DOHH2 (cell line): ENCODE results near the gene CD300H.

ENCODE experiments used
- H3F3A ChIP-seq: fragments of 200-600 bp; sonication (generic), shearing (Covaris generic); 2 replicates; pipeline ENCODE4 v1.6.0; 2016; ENCODE audit warnings: antibody characterized with exemption, mild to moderate bottlenecking; ENCODE audit not compliant: control insufficient read depth, insufficient read depth
- H3K27ac ChIP-seq: fragments of 200-600 bp; sonication (generic); 2 replicates; pipeline ENCODE4 v1.5.1; 2014; ENCODE audit warnings: low read depth, mild to moderate bottlenecking, low read length, moderate library complexity
- H3K27me3 ChIP-seq: fragments of 200-600 bp; sonication (generic); 2 replicates; pipeline ENCODE4 v1.6.1; 2014; ENCODE audit warnings: mild to moderate bottlenecking, low read length, mixed read lengths; ENCODE audit not compliant: control insufficient read depth
- H3K36me3 ChIP-seq: fragments of 200-600 bp; sonication (generic); 2 replicates; pipeline ENCODE4 v1.6.1; 2014; ENCODE audit warnings: mild to moderate bottlenecking, low read length, moderate library complexity, mixed read lengths; ENCODE audit not compliant: control insufficient read depth
- H3K4me1 ChIP-seq: fragments of 200-600 bp; sonication (generic); 2 replicates; pipeline ENCODE4 v1.6.1; 2014; ENCODE audit warnings: mild to moderate bottlenecking, low read length, mixed read lengths; ENCODE audit not compliant: control insufficient read depth
- H3K4me2 ChIP-seq: fragments of 200-600 bp; sonication (generic); 2 replicates; pipeline ENCODE4 v1.6.0; 2014; ENCODE audit warnings: mild to moderate bottlenecking, low read length, moderate library complexity
- H3K4me3 ChIP-seq: fragments of 200-600 bp; sonication (generic); 2 replicates; pipeline ENCODE4 v1.5.1; 2014; ENCODE audit warnings: mild to moderate bottlenecking, low read length, mixed read lengths
- H3K79me2 ChIP-seq: fragments of 200-600 bp; sonication (generic); 2 replicates; pipeline ENCODE4 v1.6.1; 2014; ENCODE audit warnings: mild to moderate bottlenecking, low read length, mixed read lengths; ENCODE audit not compliant: control insufficient read depth
- H3K9me2 ChIP-seq: fragments of 200-600 bp; sonication (generic); replicated peaks from 2 replicates; pipeline ENCODE4 v1.6.1; 2014; ENCODE audit warnings: mild to moderate bottlenecking, low read length, mixed read lengths; ENCODE audit not compliant: control insufficient read depth
- H3K9me3 ChIP-seq: fragments of 200-600 bp; sonication (generic); 2 replicates; pipeline ENCODE4 v1.6.1; 2014; ENCODE audit warnings: antibody characterized with exemption, low read length, mixed read lengths; ENCODE audit not compliant: control insufficient read depth, insufficient read depth
- H4K20me1 ChIP-seq: fragments of 200-600 bp; sonication (generic); 2 replicates; pipeline ENCODE4 v1.6.0; 2014; ENCODE audit warnings: low read depth, mild to moderate bottlenecking, antibody characterized with exemption, low read length, moderate library complexity; ENCODE audit not compliant: control insufficient read depth, insufficient read depth
- EZH2phosphoT487 ChIP-seq: fragments of 200-600 bp; sonication (generic); IDR thresholded peaks from 2 replicates; pipeline ENCODE4 v1.6.1; 2017; ENCODE audit warnings: borderline replicate concordance, mild to moderate bottlenecking, antibody characterized with exemption, low read length, moderate library complexity, mixed read lengths
- TF ChIP-seq, protein P1 (sequence below): fragments of 200-600 bp; sonication (generic); IDR thresholded peaks from one replicate; pipeline ENCODE4 v1.5.1; 2014; ENCODE audit warnings: antibody characterized with exemption, mild to moderate bottlenecking, low read depth, low read length; ENCODE audit not compliant: poor library complexity, severe bottlenecking

Gene CD300H

GRCh38 chr17:74567397-74567796 lies at the start of gene CD300H:
Gene CD300H (minus strand): TSS chr17:74567509.
- H3K36me3 ChIP-seq = no peaks in the 10 kb centered on the region
- no peaks in the 10 kb centered on the region for H3K79me2 ChIP-seq
- H3K27ac ChIP-seq = no peak within 1 kb of the TSS
- H3F3A ChIP-seq = no peaks in the 10 kb centered on the region
- H4K20me1 ChIP-seq = no peaks in the 10 kb centered on the region
- no peak for TF ChIP-seq EZH2phosphoT487
- TF ChIP-seq, protein P1, sequence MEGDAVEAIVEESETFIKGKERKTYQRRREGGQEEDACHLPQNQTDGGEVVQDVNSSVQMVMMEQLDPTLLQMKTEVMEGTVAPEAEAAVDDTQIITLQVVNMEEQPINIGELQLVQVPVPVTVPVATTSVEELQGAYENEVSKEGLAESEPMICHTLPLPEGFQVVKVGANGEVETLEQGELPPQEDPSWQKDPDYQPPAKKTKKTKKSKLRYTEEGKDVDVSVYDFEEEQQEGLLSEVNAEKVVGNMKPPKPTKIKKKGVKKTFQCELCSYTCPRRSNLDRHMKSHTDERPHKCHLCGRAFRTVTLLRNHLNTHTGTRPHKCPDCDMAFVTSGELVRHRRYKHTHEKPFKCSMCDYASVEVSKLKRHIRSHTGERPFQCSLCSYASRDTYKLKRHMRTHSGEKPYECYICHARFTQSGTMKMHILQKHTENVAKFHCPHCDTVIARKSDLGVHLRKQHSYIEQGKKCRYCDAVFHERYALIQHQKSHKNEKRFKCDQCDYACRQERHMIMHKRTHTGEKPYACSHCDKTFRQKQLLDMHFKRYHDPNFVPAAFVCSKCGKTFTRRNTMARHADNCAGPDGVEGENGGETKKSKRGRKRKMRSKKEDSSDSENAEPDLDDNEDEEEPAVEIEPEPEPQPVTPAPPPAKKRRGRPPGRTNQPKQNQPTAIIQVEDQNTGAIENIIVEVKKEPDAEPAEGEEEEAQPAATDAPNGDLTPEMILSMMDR = no peak
- H3K4me2 ChIP-seq = no peak within 1 kb of the TSS
- no peaks in the 10 kb centered on the region for H3K9me2 ChIP-seq
- no peaks in the 10 kb centered on the region for H3K9me3 ChIP-seq
- H3K4me3 ChIP-seq = no peak within 1 kb of the TSS
- no peaks in the 10 kb centered on the region for H3K4me1 ChIP-seq
- peaks cover 4% of the 10 kb centered on the region; the same call in 1 of the 2 replicates for H3K27me3 ChIP-seq

DNA sequence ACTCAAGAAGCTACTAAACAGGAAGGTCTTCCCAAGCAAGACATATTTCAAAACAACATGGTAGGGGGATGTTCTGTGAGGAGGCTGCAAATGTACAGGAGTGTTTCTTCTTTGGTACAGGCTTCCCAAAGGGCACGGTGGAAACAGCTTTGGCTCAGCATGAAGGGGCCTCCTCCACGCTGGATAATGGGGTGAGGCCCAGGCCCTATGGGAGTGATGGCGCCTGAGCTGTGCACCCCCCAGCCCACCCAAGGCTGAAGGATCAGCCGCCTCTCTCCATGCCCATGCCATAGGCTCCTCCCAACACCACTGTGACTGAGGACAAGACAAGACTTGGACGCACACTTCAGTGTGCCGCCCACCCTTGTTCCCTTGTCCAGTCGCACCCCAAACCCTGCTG lies 49.4 kb upstream of the CD300H start:
- no peaks in the 10 kb centered on the region for H3K27me3 ChIP-seq
- H3K4me1 ChIP-seq = no peaks in the 10 kb centered on the region
- H3K9me3 ChIP-seq = no peaks in the 10 kb centered on the region
- no peak overlapping the region for H3K27ac ChIP-seq
- no peak overlapping the region for H3K4me2 ChIP-seq
- no peak overlapping the region for H3K4me3 ChIP-seq
- H3K36me3 ChIP-seq = no peaks in the 10 kb centered on the region
- no peaks in the 10 kb centered on the region for H4K20me1 ChIP-seq
- TF ChIP-seq, protein P1 = no peak
- TF ChIP-seq EZH2phosphoT487 = no peak
- no peaks in the 10 kb centered on the region for H3K9me2 ChIP-seq
- no peaks in the 10 kb centered on the region for H3K79me2 ChIP-seq
- no peaks in the 10 kb centered on the region for H3F3A ChIP-seq

GRCh38 chr17:74612046-74612445 lies 44.7 kb upstream of the CD300H start:
- Histone ChIP-seq H3K4me2 (no peak overlapping the region), H3K4me3 (no peak overlapping the region), H3K36me3 (no peaks in the 10 kb centered on the region), H3K9me3 (no peaks in the 10 kb centered on the region), H3K27ac (no peak overlapping the region), H3K27me3 (peaks cover 13% of the 10 kb centered on the region; the same call in 1 of the 2 replicates), H3F3A (no peaks in the 10 kb centered on the region), H3K79me2 (no peaks in the 10 kb centered on the region), H3K9me2 (no peaks in the 10 kb centered on the region), H3K4me1 (no peaks in the 10 kb centered on the region), H4K20me1 (no peaks in the 10 kb centered on the region)
- TF ChIP-seq, protein P1 = no peak
- TF ChIP-seq EZH2phosphoT487 = no peak
